GM13977 (cell line): ENCODE data around the gene KLHDC10.
"Not testable (repeated sequence)": the region's sequence is repeated elsewhere in the genome, so short reads cannot be mapped to it uniquely, and the experiment has no call there.

ENCODE experiments used
- DNase-seq: peaks from one replicate; pipeline ENCODE4 v3.0.0; 2012; ENCODE audit warnings: low spot score
- in situ Hi-C: fragments of 300-500 bp; cut with MboI; formaldehyde crosslinking; loops from one replicate; pipeline ENCODE4 v1.12.0; 2022; ENCODE audit warnings: low sequenced_read_pairs, low pct_unique_long_range_greater_than_20kb, mixed read lengths, inconsistent platforms; ENCODE audit not compliant: unreplicated experiment
- TF ChIP-seq, protein P1 (sequence below): IDR thresholded peaks from 2 replicates; pipeline ENCODE4 v1.5.1; 2012; ENCODE audit warnings: mild to moderate bottlenecking, control low read depth; ENCODE audit not compliant: insufficient read depth; ENCODE audit errors: extremely low read depth, missing control alignments

Gene KLHDC10

DNA sequence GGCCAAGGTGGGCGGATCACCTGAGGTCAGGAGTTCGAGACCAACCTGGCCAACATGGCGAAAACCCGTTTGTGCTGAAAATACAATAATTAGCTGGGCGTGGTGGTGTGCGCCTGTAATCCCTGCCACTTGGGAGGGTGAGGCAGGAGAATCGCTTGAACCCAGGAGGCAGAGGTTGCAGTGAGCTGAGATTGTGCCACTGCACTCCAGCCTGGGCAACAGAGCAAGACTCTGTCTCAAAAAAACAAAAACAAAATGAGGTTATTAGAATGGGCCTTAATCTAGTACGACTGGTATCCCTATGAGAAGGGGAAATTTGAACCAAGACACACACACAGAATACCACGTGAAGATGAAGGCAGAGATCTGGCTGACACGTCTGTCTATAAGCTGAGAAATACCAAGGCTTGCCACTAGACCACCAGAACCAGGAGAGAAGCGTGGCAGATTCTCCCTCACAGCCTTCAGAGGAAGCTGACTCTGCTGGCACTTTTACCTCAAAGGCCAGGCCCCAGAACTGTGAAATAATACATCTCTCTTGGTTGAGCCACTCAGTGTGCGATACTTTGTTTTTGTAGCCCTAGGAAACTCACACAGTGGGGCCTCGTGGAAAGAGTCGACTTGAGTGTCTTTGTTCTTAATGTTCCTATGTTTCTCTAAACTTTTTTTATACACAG is 75.2 kb downstream of the KLHDC10 start:
- DNase-seq = no peak
- TF ChIP-seq, protein P1, sequence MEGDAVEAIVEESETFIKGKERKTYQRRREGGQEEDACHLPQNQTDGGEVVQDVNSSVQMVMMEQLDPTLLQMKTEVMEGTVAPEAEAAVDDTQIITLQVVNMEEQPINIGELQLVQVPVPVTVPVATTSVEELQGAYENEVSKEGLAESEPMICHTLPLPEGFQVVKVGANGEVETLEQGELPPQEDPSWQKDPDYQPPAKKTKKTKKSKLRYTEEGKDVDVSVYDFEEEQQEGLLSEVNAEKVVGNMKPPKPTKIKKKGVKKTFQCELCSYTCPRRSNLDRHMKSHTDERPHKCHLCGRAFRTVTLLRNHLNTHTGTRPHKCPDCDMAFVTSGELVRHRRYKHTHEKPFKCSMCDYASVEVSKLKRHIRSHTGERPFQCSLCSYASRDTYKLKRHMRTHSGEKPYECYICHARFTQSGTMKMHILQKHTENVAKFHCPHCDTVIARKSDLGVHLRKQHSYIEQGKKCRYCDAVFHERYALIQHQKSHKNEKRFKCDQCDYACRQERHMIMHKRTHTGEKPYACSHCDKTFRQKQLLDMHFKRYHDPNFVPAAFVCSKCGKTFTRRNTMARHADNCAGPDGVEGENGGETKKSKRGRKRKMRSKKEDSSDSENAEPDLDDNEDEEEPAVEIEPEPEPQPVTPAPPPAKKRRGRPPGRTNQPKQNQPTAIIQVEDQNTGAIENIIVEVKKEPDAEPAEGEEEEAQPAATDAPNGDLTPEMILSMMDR = no peak
- in situ Hi-C loops = no loop called here

DNA sequence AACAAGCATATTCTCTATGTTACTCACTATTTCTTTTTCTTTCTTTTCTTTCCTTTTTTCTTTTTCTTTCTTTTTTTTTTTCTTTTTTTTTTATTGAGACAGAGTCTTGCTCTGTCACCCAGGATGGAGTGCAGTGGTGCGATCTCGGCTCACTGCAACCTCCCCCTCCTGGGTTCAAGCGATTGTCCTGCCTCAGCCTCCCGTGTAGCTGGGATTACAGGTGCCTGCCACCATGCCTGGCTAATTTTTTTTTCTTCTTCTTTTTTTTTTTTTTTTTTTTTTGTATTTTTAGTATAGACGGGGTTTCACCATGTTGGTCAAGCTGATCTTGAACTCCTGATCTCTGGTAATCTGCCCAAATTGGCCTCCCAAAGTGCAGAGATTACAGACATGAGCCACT is 75.8 kb downstream of the KLHDC10 start:
- in situ Hi-C loops = not testable (repeated sequence)

DNA sequence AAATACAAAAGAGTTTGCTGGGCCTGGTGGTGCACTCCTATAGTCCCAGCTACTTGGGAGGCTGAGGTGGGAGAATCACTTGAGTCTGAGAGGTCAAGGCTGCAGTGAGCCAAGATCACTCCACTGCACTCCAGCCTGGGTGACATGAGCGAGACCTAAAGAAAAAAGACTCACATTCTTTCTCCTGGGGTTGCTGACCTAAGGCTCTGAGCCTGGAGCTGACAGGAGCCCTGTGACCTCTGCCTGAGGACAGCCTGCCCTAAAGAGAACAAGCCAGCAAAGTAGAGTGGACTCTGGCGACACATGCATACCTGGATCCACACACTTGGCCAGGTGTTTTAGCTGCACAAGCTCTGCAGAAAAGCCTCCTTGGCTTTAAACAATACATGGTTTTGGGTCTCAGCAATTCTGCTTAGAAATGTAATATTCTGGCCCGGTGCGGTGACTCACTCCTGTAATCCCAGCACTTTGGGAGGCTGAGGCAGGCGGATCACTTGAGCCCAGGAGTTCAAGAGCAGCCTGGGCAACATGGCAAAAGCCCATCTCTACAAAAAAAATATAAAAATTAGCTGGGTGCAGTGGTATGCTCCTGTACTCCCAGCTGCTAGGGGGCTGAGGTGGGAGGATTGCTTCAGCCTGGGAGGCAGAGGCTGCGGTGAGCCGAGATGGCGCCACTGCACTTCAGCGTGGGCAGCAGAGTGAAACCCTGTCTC is 76.5 kb downstream of the KLHDC10 start:
- TF ChIP-seq, protein P1 = no peak
- no peak for DNase-seq
- in situ Hi-C loops = no loop called here

More for the DNA sequence above, 75.8 kb downstream of the KLHDC10 start:
- DNase-seq = not testable (repeated sequence)

DNA sequence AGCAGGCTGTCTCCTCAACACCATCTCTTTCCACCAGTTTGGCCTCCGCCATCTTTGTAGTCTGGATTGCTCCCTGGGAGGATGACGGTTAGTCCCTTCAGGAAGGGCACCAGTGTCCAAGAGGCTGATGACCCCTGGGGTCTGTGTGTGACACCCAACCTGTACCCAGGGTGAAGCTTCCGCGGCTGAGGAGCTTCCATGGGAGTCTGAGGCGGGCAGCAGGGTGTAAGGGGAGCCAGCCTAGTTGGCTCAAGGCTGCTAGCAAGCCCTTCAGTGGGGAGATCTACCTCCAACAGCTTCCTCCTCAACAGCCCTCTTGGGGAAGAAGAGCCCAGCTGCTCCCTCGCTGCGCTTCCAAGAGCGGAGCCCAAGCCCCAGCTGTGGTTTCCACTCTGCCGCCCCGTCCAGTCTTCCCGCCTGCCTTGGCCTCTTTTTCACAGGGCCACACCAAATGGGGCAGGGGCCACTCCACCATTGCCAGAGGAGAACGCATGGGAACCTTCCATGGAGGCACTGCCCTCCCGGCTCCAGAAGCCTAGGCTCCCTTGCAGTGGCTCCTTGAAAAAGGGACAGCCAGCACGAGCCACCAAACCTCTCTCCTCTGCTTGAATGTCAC is 77.5 kb downstream of the KLHDC10 start:
- DNase-seq = no peak
- in situ Hi-C loops = no loop called here
- TF ChIP-seq, protein P1 = no peak

DNA sequence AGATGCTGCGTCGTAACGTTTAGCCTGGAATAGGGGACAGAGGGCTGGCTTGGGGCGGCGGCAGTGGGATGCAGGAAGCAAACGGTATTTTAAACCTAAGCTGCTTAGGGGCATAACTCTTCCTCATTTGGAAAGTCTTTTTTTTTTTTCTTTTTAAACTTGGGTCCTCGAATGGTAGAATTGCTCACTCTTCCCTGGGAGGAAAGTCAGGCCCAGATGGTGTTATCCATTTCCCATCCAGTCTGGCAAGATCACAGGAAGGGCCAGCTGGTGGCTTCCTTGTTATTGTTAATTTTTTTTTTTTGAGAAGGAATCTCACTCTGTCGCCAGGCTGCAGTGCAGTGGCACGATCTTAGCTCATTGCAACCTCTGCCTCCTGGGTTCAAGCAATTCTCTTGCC is 78.2 kb downstream of the KLHDC10 start:
- in situ Hi-C loops = no loop called here
- TF ChIP-seq, protein P1 = no peak
- no peak for DNase-seq

DNA sequence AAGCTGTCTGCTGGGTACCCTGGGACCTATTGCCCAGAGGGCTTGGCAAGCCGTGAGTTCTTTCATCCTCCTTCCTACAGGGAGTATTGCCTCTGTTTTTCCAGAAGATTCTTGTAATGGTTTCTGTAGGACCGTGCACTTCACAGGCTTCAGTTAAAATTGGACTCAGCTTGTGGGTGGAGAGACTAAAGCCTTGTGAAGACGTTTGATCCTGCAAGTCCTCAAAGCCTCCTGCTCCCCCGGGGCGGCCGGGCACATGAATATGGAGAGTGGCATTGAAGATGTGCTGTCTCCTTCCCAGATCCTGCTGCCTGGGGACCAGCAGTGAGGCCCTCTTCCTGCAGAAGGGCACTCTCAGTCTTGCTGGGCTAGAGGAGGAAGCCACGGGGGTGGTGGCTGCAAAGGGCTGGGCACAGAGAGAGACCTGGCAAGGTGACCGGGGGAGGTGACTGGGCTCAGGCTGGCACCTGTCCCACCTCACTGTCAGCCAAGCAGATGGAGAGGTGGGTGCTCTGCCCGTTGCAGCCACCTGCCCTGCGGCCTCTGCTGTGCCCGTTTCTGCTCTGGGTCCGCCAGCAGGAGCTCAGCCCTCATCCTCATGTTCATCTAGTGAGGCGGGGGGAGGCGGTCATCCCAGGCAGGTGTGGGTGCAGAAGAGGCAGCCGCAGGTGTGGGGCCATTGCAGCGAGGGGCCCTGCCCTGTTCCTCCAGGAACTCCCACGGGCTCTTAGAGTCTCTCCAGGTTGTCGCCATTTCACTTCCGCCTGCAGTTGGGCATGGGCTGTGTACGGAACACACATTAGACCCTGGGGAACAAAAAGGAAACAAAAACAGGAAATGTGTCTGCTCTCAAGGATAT is 79.2 kb downstream of the KLHDC10 start:
- in situ Hi-C loops = no loop called here
- no peak for DNase-seq
- TF ChIP-seq, protein P1 = no peak
